Sigmoid colon (tissue), 4 donors: Measurements from ENCODE around the gene MLF2.

Experiments used
- CTCF ChIP-seq, 4 experiments: fragments of 450-650 bp in 3 of 4; fragments of 200-600 bp in 1 of 4; IDR thresholded peaks; one replicate each; pipeline ENCODE4 v1.5.1; 2016 to 2019; ENCODE audit warnings: antibody characterized with exemption in 4 of 4, mild to moderate bottlenecking in 3 of 4, moderate library complexity in 2 of 4
- EP300 ChIP-seq, 4 donors: sonication (generic); formaldehyde crosslinking; IDR thresholded peaks; one replicate each; pipeline ENCODE4 v1.6.1; 2017; ENCODE audit warnings: antibody characterized with exemption in 4 of 4

- TF ChIP-seq CTCF (IDR thresholded peaks at IDR 0.05) (peak in 1 of 4 experiments; percentile 95), EP300 (IDR thresholded peaks at IDR 0.05) (peak in 1 of 4 donors; percentile 72)
Measured at GRCh38 chr12:6752921-6753771, at the start of gene MLF2.
